ENCODE measurements around the gene RNASE1. TPM values are rescaled to one million over a fixed set of nuclear protein-coding genes. Genes with fewer than 3 reads are reported as not detected.
A peak's percentile ranks its signal among the peaks of the same experiment; 100 is the strongest.
"Not testable (repeated sequence)": the region's sequence is repeated elsewhere in the genome, so short reads cannot be mapped to it uniquely, and the experiment has no call there.

RNASE1 gene
- total and polyA plus RNA-seq, 8 donors = 51.6 to 604 (median 237) TPM

DNA sequence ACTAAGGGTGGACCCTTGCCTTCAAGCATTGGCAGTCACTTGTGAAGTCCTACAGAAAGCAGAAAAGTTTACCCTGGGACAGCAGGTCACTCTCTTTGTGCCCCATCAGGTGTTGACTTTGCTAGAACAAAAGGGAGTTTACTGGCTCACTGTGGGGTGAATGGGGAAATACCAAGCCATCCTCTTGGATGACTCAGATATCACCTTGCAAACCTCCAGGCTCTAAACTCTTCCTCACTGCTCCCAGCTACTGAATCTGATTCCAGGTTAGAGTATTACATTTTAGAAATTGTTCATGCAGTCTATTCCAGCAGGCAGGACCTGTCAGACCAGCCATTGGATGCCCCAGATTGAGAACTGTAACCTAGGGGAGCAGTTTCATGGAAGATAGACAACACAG is 41.7 kb downstream of the RNASE1 start:
- H3K27ac ChIP-seq = no peak overlapping the region
- H3K36me3 ChIP-seq = no peaks in the 10 kb centered on the region

DNA sequence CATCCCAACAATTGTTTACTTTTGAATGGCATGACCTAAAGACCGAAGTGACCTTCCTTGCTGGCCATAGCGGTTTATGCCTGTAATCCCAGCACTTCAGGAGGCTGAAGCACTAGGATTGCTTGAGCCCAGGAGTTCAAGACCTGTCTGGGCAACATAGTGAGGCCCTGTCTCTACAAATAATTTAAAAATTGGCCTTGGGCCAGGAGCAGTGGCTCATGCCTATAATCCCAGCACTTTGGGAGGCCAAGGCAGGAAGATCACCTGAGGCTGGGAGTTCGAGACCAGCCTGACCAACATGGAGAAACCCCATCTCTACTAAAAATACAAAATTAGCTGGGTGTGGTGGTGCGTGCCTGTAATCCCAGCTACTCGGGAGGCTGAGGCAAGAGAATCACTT is 43.2 kb downstream of the RNASE1 start:
- H3K9me3 ChIP-seq; H3K27ac ChIP-seq; DNase-seq; H3K4me1 ChIP-seq; H3K27me3 ChIP-seq; H3K4me3 ChIP-seq; H3K36me3 ChIP-seq; intact Hi-C loops (cut with DNase I; ENCODE audit: low total_unique reads): not testable (repeated sequence)
- WGBS, 5 donors = 86 to 96% (median 90%) methylated on average over 5 of the region's 5 CpGs

More for the DNA sequence above, 41.7 kb downstream of the RNASE1 start:
- H3K4me1 ChIP-seq = no peaks in the 10 kb centered on the region
- no peak for DNase-seq
- no peak for TF ChIP-seq POLR2A (IDR thresholded peaks at IDR 0.05)
- no peak for TF ChIP-seq EP300 (IDR thresholded peaks at IDR 0.05)
- no peak for TF ChIP-seq POLR2AphosphoS5 (IDR thresholded peaks at IDR 0.05)
- TF ChIP-seq, protein P1, sequence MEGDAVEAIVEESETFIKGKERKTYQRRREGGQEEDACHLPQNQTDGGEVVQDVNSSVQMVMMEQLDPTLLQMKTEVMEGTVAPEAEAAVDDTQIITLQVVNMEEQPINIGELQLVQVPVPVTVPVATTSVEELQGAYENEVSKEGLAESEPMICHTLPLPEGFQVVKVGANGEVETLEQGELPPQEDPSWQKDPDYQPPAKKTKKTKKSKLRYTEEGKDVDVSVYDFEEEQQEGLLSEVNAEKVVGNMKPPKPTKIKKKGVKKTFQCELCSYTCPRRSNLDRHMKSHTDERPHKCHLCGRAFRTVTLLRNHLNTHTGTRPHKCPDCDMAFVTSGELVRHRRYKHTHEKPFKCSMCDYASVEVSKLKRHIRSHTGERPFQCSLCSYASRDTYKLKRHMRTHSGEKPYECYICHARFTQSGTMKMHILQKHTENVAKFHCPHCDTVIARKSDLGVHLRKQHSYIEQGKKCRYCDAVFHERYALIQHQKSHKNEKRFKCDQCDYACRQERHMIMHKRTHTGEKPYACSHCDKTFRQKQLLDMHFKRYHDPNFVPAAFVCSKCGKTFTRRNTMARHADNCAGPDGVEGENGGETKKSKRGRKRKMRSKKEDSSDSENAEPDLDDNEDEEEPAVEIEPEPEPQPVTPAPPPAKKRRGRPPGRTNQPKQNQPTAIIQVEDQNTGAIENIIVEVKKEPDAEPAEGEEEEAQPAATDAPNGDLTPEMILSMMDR (IDR thresholded peaks at IDR 0.05) = no peak
- intact Hi-C loops (cut with DNase I; ENCODE audit: low total_unique reads) = no loop called here
- H3K9me3 ChIP-seq = no peaks in the 10 kb centered on the region
- no peaks in the 10 kb centered on the region for H3K27me3 ChIP-seq
- H3K4me3 ChIP-seq = no peak overlapping the region

DNA sequence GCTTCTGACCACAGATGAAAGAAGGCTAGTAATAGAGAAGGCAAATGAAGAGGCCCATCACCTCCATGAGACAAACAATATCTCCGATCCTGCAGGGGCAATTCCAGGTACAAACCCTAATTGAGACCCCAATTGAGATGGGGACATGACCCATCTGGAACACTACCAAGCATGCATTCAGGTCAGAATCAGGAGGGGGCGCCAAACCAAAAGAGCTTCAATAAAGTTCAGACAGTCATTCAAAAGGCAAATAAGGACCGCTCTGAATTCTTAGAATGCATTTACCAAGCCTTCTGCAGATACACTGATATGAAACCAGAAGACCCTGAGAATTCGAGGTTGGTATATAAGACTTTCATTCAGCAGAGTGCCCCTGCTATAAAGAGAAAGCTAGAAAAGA is 44.7 kb downstream of the RNASE1 start:
- no peak overlapping the region for H3K4me3 ChIP-seq
- peaks cover 0 to 7% (median 0%) of the 10 kb centered on the region in 4 donors for H3K4me1 ChIP-seq
- no peaks in the 10 kb centered on the region for H3K27me3 ChIP-seq
- H3K27ac ChIP-seq = no peak overlapping the region
- no peak for TF ChIP-seq POLR2AphosphoS5 (IDR thresholded peaks at IDR 0.05)
- TF ChIP-seq, protein P1 (IDR thresholded peaks at IDR 0.05) = peak in 1 of 7 experiments; percentile 13
- no peaks in the 10 kb centered on the region for H3K36me3 ChIP-seq
- H3K9me3 ChIP-seq = peaks cover 0 to 6% (median 2%) of the 10 kb centered on the region in 4 donors
- peak in 1 of 2 donors; percentile 32 for DNase-seq
- 67 to 78% (median 69%) methylated on average over 4 of the region's 4 CpGs for WGBS, 5 donors
- intact Hi-C loops (cut with DNase I; ENCODE audit: low total_unique reads) = no loop called here

DNA sequence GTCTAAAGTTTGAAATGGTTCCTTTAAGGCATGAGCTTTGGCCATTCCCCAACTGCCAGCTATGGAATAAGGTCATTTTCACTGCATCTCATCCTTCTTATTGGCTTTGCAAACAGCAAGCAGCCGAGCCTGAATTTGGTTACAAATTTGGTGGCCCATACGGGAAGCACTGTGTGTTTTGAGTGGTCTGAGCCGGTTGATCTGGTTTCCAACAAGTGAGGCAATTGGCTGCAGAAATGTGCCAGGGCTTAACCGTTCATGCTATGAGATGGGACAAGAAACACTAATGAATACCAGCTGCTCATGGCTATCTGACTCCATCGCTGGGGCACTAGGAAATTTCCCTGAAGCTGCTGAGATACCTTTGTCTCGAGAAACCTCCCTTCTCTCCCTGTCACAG is 47.6 kb downstream of the RNASE1 start:
- H3K4me3 ChIP-seq = no peak overlapping the region
- intact Hi-C loops (cut with DNase I; ENCODE audit: low total_unique reads) = no loop called here
- 46 to 66% (median 52%) methylated on average over 6 of the region's 6 CpGs for WGBS, 5 donors
- H3K27me3 ChIP-seq = no peaks in the 10 kb centered on the region
- peaks cover 0 to 7% (median 0%) of the 10 kb centered on the region in 4 donors for H3K4me1 ChIP-seq
- H3K9me3 ChIP-seq = peaks cover 0 to 24% (median 19%) of the 10 kb centered on the region in 4 donors
- no peaks in the 10 kb centered on the region for H3K36me3 ChIP-seq
- H3K27ac ChIP-seq = peak overlapping the region in 1 of 5 donors; percentile 24
- DNase-seq = peak in 1 of 2 donors; percentile 29
- no peak for TF ChIP-seq POLR2A (IDR thresholded peaks at IDR 0.05)
- TF ChIP-seq POLR2AphosphoS5 (IDR thresholded peaks at IDR 0.05) = no peak
- TF ChIP-seq EP300 (IDR thresholded peaks at IDR 0.05) = no peak
- TF ChIP-seq, protein P1 (IDR thresholded peaks at IDR 0.05) = no peak

DNA sequence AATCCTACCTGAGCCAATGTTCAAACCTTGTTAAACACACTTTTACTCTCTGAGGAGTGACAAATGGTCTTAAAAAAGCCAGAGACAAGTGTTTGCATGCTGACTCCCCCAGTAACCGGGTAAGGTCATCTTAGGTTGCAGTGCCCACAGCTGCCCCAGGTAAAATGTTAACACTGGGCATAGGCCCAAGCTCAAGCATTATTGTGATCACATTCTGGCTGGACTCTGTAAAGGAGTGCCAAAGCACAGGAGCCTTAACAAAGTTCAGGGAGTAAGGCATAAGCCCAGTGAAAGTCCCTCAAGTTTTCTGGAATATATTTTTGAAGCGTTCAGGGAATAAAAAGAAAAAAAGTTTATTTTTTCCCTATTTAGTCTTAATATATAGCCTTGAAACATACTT is 48.3 kb downstream of the RNASE1 start:
- TF ChIP-seq, protein P1 (IDR thresholded peaks at IDR 0.05) = no peak
- no peak for TF ChIP-seq POLR2AphosphoS5 (IDR thresholded peaks at IDR 0.05)
- TF ChIP-seq EP300 (IDR thresholded peaks at IDR 0.05) = no peak
- TF ChIP-seq POLR2A (IDR thresholded peaks at IDR 0.05) = no peak
- Histone ChIP-seq H3K9me3 (peaks cover 0 to 24% (median 19%) of the 10 kb centered on the region in 4 donors), H3K36me3 (no peaks in the 10 kb centered on the region), H3K27ac (peak overlapping the region in 2 of 5 donors; percentile 24 to 26), H3K4me3 (no peak overlapping the region), H3K4me1 (peaks cover 0 to 7% (median 0%) of the 10 kb centered on the region in 4 donors), H3K27me3 (no peaks in the 10 kb centered on the region)
- peak in 1 of 2 donors; percentile 43 for DNase-seq
- WGBS, 5 donors = 28 to 68% (median 40%) methylated on average over 2 of the region's 2 CpGs
- intact Hi-C loops (cut with DNase I; ENCODE audit: low total_unique reads) = no loop called here
